Activated CD4-positive, alpha-beta T cell treated with anti-CD3 and anti-CD28 coated beads for 4 hours (primary cell): ENCODE data around the gene LRMDA.

Experiments
- DNase-seq, 2 donors: peaks; one replicate each; pipeline ENCODE4 v3.0.0-alpha.2; 2020

The LRMDA gene

DNA sequence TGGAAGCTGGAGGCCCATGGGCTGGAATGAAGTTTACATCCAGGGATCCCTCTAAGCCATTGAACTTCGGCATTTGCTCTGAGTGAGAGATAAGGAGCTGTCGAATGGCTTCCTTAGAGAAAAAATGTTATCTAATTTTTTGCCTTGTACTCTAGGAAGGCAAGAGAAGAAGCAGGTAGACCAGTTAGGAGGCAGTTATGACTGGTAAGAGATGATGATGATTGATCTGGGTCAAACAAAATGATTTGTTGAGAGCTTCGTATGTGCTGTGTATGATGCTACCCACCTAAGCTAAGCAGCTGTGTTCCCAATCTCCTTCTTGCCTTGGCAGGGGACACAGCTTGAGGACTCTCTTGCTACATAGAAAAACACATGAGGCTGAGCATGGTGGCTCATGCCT lies 370.2 kb downstream of the LRMDA start:
- DNase-seq, result no peak

GRCh38 chr10:75803121-75803520 lies 371.7 kb downstream of the LRMDA start:
- DNase-seq, result no peak

- no peak for DNase-seq
Measured at GRCh38 chr10:75803816-75804552, 372.6 kb downstream of the LRMDA start.

GRCh38 chr10:75806186-75806585 lies 374.8 kb downstream of the LRMDA start:
- DNase-seq, result no peak

- no peak for DNase-seq
Measured at GRCh38 chr10:75807456-75807855, 376.0 kb downstream of the LRMDA start.

DNA sequence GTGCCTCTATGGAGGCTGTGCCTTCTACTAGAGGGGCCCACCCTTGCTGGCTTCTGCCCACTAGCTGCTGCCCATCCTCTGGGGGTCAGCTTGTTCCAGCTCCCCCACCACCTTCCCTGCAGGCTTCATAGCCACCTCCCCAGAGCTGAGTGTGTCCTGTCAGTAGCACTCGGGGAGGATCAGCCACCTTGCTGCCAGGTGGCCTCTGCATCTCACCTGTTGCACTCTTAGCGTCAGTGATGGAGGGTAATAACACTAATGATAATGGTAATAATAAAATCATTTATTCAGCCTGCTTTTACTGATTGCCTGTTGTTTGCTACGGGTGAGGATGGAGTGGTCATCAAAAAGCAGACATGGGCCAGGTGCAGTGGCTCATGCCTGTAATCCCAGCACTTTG lies 377.6 kb downstream of the LRMDA start:
- no peak for DNase-seq

DNA sequence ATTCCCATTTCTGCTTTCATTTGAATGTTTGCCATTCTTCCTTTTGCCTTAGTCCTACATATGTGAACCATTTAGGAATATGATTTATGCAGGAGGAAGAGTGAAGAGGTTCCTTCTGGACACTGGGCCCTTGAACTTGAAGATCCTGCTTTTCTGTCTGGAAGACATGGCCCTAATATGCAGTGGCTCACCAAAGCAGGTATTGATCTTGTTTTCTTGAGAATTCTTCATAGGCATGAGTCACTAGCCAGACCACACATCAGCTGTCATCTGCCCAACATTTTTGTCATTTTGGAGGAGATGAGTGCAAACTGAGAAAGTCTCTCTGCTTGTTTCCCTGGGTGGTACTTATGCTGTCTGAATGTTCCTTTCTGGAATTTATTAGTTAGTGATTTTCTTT lies 382.6 kb downstream of the LRMDA start:
- DNase-seq, result no peak

DNA sequence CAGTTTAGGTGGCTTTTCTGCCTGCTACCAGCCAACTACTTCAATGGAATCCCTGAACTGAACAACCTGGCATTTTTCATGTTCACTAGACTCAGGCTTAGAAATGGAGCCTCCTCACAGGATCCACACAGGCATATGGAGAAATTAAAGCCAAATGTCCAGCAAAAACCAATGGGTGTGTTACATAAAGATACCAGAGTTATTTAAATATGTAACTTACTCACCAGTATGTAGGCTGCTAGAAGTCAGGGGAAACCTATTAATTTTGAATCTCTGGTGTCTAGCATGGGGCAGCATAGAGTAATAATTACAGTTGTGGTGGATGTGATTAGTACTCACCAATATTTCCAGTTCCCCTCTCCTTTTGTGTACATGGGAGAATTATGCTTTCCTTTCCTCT lies 383.6 kb downstream of the LRMDA start:
- DNase-seq, result no peak

DNA sequence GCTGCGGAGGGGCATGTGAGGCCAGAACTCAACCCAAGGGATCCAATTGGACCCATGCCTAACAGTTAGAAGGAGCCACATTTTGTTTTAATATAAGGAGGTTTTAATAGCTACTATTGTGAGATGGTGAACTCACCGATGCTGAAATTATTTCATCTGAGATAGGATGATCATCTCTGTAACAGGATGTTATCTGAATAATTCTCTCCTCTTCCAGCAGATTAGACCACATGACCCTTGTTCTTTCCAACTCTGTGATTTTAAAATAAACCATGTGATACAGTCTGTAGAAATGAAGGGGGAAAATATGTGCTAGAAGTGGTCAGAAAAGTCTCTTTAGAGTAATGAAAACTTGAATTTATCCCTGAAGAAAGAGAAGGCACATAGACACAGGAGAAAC lies 385.8 kb downstream of the LRMDA start:
- no peak for DNase-seq

DNA sequence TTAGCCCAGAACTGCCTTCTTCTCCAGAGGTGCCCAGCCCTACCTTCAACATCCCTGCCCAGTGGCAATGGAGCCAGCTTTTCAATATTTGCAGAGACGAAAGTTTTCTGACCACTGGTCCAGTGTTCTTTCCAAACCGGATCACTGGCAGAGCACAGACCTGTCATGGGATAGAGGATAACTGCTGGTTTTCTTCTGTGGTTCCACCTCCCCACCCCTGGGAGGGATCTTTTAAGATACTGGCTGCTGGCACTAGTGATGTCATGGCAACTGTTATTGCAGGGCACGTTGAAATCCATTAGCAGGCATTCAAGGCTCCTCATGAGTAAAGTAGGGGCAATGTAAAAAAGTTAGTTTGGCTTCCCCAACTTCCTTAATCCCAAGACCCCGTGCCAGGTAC lies 387.1 kb downstream of the LRMDA start:
- no peak for DNase-seq

DNA sequence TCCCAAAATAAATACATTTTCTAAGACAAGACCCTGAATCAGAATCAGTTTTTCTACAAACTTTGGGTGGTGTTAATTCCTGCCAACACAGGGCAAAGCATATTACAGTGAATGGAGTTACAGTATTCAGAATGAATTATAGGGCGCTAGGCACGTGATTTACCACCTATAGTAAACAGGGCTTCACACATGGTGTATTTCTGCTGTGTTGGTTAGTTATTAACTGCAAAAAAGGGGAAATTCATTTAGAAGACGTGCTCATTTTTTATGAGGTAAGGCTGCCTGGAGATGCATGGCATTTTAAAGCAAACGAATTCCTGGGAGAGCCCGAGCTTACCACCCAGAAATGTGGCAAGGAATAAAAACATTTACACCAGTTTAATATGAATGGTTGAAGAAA lies 393.8 kb downstream of the LRMDA start:
- DNase-seq, result no peak

DNA sequence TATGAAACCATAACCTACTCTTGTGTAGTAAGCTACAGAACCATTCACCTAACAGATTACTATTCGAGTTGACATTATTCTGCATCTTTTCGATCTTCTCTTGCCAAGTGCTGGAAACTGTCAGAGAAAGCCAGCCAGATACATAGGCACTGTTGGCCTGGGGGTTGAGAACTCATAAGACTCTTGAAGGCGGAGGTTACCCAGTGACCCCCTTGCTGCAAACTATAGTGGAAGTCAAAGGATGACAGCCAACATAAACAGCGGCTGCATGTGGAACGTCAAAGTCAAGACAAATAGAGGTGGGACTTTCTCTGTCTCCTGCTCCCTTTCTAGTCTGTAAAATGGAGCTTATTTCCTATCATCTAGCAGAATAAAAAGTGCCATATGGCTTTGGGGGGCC lies 394.2 kb downstream of the LRMDA start:
- DNase-seq, result no peak

DNA sequence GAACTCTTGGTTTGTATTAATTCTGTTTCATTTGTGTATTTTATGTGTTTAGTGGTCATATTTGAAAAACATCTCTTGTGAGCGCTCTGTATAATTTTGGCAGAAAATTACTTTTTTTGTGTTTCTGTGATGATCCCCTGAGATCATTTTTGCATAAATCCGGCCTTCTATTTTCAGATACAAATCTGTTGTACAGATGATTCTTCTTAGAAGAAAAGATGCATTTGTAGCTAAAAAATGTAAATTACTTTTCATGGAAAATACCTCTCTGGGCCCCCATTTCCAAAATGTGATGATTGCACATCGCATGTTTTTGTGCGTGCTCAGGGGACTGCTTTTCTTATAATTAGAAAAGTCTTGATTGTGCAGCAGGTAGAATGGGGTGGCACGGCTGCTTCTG lies 395.4 kb downstream of the LRMDA start:
- DNase-seq, result no peak

DNA sequence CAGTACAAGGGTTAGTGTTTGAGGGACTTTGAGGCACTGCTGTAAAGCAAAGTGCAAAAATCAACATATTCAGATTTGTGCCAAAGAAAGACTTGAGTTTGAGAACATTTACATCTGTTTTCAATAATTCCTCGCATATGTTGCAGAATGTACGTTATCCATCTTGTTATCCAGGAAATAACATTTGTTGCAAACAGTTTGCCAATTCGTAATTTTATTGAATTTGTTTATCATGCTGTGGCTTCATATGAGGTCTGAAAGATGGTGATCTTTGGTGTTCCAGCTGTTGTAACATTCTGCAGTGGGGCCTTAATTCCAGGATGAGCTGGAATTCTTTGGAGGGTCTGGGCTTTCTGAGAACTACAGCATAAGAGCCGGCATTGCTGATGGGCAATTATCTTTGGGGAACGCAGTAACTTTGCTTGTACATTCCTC lies 396.2 kb downstream of the LRMDA start:
- no peak for DNase-seq

GRCh38 chr10:75828413-75828812 lies 397.0 kb downstream of the LRMDA start:
- DNase-seq, result no peak

- no peak for DNase-seq
Measured at GRCh38 chr10:75836064-75836463, 404.6 kb downstream of the LRMDA start.

DNA sequence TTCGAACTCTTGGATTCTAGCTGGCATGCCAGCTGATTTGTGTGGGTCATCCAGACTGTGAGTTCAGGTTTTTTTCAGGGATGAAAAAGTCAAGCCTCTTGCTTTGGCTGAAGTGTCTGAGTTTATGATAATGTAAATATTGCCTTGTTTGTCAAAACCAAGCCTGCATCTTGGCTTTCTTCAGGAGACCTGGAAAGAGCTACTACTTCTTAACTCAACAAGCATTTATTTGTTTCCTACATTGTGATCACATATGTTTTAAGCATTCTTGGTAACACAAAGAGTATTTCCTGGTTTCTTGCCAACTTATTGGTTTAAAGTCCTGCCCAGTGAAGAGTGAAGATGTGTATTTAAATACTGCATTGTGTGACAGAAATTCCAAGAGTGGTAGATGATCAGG lies 407.1 kb downstream of the LRMDA start:
- DNase-seq, result no peak

GRCh38 chr10:75839020-75839419 lies 407.6 kb downstream of the LRMDA start:
- no peak for DNase-seq

- DNase-seq, result no peak
Measured at GRCh38 chr10:75841266-75841665, 409.8 kb downstream of the LRMDA start.

GRCh38 chr10:75845176-75845947 lies 413.9 kb downstream of the LRMDA start:
- DNase-seq, result no peak

GRCh38 chr10:75847477-75847876 lies 416.1 kb downstream of the LRMDA start:
- DNase-seq, result no peak

GRCh38 chr10:75851580-75852345 lies 420.3 kb downstream of the LRMDA start:
- no peak for DNase-seq

DNA sequence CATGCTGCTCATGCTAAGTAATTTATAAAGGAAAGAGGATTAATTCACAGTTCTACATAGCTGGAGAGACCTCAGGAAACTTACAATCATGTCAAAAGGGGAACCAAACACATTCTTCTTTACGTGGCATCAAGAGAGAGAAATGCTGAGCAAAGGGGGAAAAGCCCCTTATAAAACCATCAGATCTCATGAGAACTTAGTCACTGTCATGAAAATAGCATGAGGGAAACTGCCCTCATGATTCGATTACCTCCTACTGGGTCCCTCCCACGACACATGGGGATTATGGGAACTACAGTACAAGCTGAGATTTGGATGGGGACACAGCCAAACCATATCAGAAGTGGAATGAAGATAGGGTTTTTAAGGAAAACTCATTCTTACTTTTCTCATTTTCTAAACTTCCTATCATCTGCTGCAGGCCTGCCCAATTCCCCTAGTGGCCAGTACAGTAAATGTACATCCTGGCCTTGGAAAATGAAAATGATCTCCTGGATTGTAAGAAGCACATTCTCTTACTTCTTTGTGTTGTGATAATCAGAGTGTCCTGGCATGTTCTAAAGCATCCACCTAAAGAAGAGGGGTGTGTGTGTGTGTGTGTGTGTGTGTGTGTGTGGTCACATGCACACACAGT lies 421.5 kb downstream of the LRMDA start:
- no peak for DNase-seq
